BJ (cell line): ENCODE results near the gene BRAP. TPM values are rescaled to one million over a fixed set of nuclear protein-coding genes. Genes with fewer than 3 reads are reported as not detected.
A peak's percentile ranks its signal among the peaks of the same experiment; 100 is the strongest.

Experiments used
- CTCF ChIA-PET: fragments of 350-600 bp; formaldehyde crosslinking; extraction: SDS; loops from one replicate; lab custom pipeline; 2021; ENCODE audit warnings: antibody characterized with exemption, inconsistent platforms; lab: Yijun Ruan, JAX
- POLR2A ChIA-PET: fragments of 300-600 bp; sonication (Branson Sonifier 250); formaldehyde crosslinking; extraction: SDS; loops from one replicate; lab custom pipeline; 2021; ENCODE audit warnings: antibody characterized with exemption; lab: Charles Lee
- DNase-seq: peaks from one replicate; pipeline ENCODE4 v3.0.0-alpha.2; 2011; ENCODE audit warnings: low read depth
- H3K27me3 ChIP-seq: 2 replicates; pipeline ENCODE4 v1.6.0; 2011; ENCODE audit warnings: low read length; ENCODE audit not compliant: control insufficient read depth, insufficient read depth
- H3K36me3 ChIP-seq: 2 replicates; pipeline ENCODE4 v1.5.1; 2011; ENCODE audit warnings: low read length; ENCODE audit not compliant: control insufficient read depth, insufficient read depth
- H3K4me3 ChIP-seq: 2 replicates; pipeline ENCODE4 v1.5.1; 2011; ENCODE audit warnings: low read depth, mild to moderate bottlenecking, control low read depth, low read length
- CTCF ChIP-seq: IDR thresholded peaks from 2 replicates; pipeline ENCODE4 v1.5.1; 2011; ENCODE audit warnings: low read depth, mild to moderate bottlenecking, control low read depth, inconsistent platforms, low read length, moderate library complexity; ENCODE audit not compliant: insufficient read depth
- polyA plus RNA-seq: library from polyadenylated mRNA; depleted of rRNA; stranded (reverse); fragments of >200 nt; gene quantifications from 2 replicates; pipeline ENCODE4 v1.2.3, GENCODE V29; 2011

The BRAP gene
- polyA plus RNA-seq, 1 experiment = 15.8 TPM

- DNase-seq = no peak
- peak; percentile 40 for TF ChIP-seq CTCF
- POLR2A ChIA-PET = no interaction called here
- Histone ChIP-seq H3K4me3 (no peak overlapping the region), H3K27me3 (no peaks in the 10 kb centered on the region), H3K36me3 (peaks cover 8% of the 10 kb centered on the region; the same call in 1 of the 2 replicates)
- CTCF ChIA-PET = interaction anchor here (0.8 kb wide), 1 partner anchor 191 kb away, joined by 3 read pairs; no protein-coding TSS in a partner anchor
Observed at GRCh38 chr12:111642681-111643426, 42.9 kb downstream of the BRAP start.

GRCh38 chr12:111640506-111640905 lies 45.2 kb downstream of the BRAP start:
- POLR2A ChIA-PET = no interaction called here
- Histone ChIP-seq H3K27me3 (no peaks in the 10 kb centered on the region), H3K36me3 (peaks cover 7% of the 10 kb centered on the region; the same call in 1 of the 2 replicates), H3K4me3 (no peak overlapping the region)
- no peak for DNase-seq
- no peak for TF ChIP-seq CTCF
- CTCF ChIA-PET = no interaction called here

- POLR2A ChIA-PET = no interaction called here
- H3K36me3 ChIP-seq = peaks cover 2% of the 10 kb centered on the region; the same call in 1 of the 2 replicates
- CTCF ChIA-PET = no interaction called here
Observed at GRCh38 chr12:111638556-111638955, 47.2 kb downstream of the BRAP start.

GRCh38 chr12:111636209-111636945 lies 49.4 kb downstream of the BRAP start:
- CTCF ChIA-PET = interaction anchor here (0.7 to 1.8 kb wide), 2 partner anchors 21 to 235 kb away, joined by 3 to 4 read pairs; no protein-coding TSS in a partner anchor
- no peaks in the 10 kb centered on the region for H3K27me3 ChIP-seq
- DNase-seq = peak; percentile 67
- no peak for TF ChIP-seq CTCF
- POLR2A ChIA-PET = interaction anchor here (0.6 kb wide), 1 partner anchor 203 kb away, joined by 4 read pairs; no protein-coding TSS in a partner anchor
- H3K36me3 ChIP-seq = peaks cover 2% of the 10 kb centered on the region; the same call in 1 of the 2 replicates
- no peak overlapping the region for H3K4me3 ChIP-seq

More at GRCh38 chr12:111638556-111638955, 47.2 kb downstream of the BRAP start:
- no peak for TF ChIP-seq CTCF
- Histone ChIP-seq H3K27me3 (no peaks in the 10 kb centered on the region), H3K4me3 (no peak overlapping the region)
- no peak for DNase-seq

GRCh38 chr12:111635524-111635923 lies 50.2 kb downstream of the BRAP start:
- no peak for TF ChIP-seq CTCF
- ChIA-PET POLR2A (interaction anchor here (0.6 kb wide), 1 partner anchor 202 kb away, joined by 4 read pairs; no protein-coding TSS in a partner anchor), CTCF (interaction anchor here (0.7 to 1.8 kb wide), 2 partner anchors 20 to 234 kb away, joined by 3 to 4 read pairs; no protein-coding TSS in a partner anchor)
- peaks cover 1% of the 10 kb centered on the region; the same call in 1 of the 2 replicates for H3K36me3 ChIP-seq
- DNase-seq = no peak
- no peak overlapping the region for H3K4me3 ChIP-seq
- no peaks in the 10 kb centered on the region for H3K27me3 ChIP-seq
